ENCODE data around the gene WDCP.

WDCP gene

DNA sequence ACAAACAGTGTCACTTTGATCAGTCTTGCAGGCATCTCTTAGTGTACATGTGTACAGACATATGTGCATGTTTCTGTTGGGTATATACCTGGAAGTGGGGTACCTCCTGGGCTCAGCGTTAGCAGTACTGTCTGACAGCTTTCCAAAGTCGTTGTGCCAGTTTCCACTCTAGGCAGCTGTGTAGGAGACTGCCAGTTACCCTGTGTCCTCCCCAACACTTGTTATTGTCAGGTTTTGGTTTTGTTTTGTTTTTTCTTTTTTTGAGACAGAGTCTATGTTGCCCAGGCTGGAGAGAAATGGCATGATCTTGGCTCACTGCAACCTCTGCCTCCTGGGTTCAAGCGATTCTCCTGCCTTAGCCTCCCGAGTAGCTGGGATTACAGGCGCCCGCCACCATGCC lies 8.6 kb upstream of the WDCP start:
- Histone ChIP-seq H3K4me2 (ENCODE audit: low read length) (no peak overlapping the region), H3K36me3 (ENCODE audit: insufficient read depth, low read length) (no peaks in the 10 kb centered on the region; the same call in 1 of the 2 replicates), H3K27ac (ENCODE audit: low read depth, low read length, poor library complexity, severe bottlenecking) (no peak overlapping the region), H3K9me2 (ENCODE audit: low read depth, low read length) (no peaks in the 10 kb centered on the region), H4K20me1 (ENCODE audit: insufficient read depth, low read length) (no peaks in the 10 kb centered on the region), H3K4me3 (ENCODE audit: low read depth, low read length, poor library complexity, severe bottlenecking) (no peak overlapping the region), H3K9me3 (ENCODE audit: low read length) (no peaks in the 10 kb centered on the region), H3K79me2 (ENCODE audit: insufficient read depth, low read length) (no peaks in the 10 kb centered on the region), H2AFZ (ENCODE audit: low read length) (no peak overlapping the region), H3F3A (ENCODE audit: insufficient read depth, low read length) (no peaks in the 10 kb centered on the region), H3K9ac (ENCODE audit: low read length) (no peak overlapping the region), H3K27me3 (ENCODE audit: insufficient read depth, low read length) (no peaks in the 10 kb centered on the region), H3K4me1 (ENCODE audit: insufficient read depth, low read length, severe bottlenecking) (no peaks in the 10 kb centered on the region)
- TF ChIP-seq, protein P1, sequence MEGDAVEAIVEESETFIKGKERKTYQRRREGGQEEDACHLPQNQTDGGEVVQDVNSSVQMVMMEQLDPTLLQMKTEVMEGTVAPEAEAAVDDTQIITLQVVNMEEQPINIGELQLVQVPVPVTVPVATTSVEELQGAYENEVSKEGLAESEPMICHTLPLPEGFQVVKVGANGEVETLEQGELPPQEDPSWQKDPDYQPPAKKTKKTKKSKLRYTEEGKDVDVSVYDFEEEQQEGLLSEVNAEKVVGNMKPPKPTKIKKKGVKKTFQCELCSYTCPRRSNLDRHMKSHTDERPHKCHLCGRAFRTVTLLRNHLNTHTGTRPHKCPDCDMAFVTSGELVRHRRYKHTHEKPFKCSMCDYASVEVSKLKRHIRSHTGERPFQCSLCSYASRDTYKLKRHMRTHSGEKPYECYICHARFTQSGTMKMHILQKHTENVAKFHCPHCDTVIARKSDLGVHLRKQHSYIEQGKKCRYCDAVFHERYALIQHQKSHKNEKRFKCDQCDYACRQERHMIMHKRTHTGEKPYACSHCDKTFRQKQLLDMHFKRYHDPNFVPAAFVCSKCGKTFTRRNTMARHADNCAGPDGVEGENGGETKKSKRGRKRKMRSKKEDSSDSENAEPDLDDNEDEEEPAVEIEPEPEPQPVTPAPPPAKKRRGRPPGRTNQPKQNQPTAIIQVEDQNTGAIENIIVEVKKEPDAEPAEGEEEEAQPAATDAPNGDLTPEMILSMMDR (IDR thresholded peaks at IDR 0.05; ENCODE audit: low read length), result no peak
- no peak for TF ChIP-seq EZH2 (IDR thresholded peaks at IDR 0.05; ENCODE audit: borderline replicate concordance, low read length)

DNA sequence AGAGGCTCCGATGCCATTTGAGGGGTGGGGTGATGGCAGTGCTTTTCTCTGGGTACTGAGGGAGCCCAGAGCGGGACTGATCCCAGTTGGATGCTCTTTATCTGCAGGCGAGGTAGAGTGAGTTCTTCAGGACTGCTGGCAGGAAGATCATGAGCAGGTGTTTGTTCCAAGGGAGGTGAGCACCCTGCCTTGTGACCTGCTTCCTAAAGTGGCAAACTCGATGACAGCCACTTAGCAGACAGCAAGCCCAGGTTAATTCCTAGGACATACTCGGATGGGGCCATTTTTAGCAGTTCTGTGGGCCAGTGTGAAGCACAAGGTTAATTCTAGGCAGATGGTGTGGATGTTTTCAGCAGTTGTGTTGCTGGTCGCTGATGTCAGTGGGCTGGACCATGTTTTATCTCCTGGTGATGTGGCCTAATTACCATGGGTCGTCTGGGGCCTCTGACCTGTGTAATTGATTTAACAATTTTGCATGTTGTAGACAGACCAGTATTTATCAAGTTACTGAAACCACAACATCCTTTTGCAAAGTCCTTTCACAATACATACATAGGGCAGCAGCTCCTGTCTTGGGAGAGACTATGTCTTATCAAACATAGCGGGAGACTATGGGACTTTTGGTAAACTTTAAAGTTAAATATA lies 7.3 kb upstream of the WDCP start:
- no peaks in the 10 kb centered on the region for H3K79me2 ChIP-seq (ENCODE audit: insufficient read depth, low read length)
- no peak overlapping the region for H3K4me3 ChIP-seq (ENCODE audit: low read depth, low read length, poor library complexity, severe bottlenecking)
- H2AFZ ChIP-seq (ENCODE audit: low read length), result no peak overlapping the region
- H3K4me2 ChIP-seq (ENCODE audit: low read length), result no peak overlapping the region
- no peaks in the 10 kb centered on the region; the same call in 1 of the 2 replicates for H3K36me3 ChIP-seq (ENCODE audit: insufficient read depth, low read length)
- H4K20me1 ChIP-seq (ENCODE audit: insufficient read depth, low read length), result no peaks in the 10 kb centered on the region
- H3K9ac ChIP-seq (ENCODE audit: low read length), result no peak overlapping the region
- TF ChIP-seq, protein P1 (IDR thresholded peaks at IDR 0.05; ENCODE audit: low read length), result no peak
- TF ChIP-seq EZH2 (IDR thresholded peaks at IDR 0.05; ENCODE audit: borderline replicate concordance, low read length), result no peak
- H3K9me2 ChIP-seq (ENCODE audit: low read depth, low read length), result no peaks in the 10 kb centered on the region
- H3K4me1 ChIP-seq (ENCODE audit: insufficient read depth, low read length, severe bottlenecking), result peaks cover 6% of the 10 kb centered on the region
- no peaks in the 10 kb centered on the region for H3K27me3 ChIP-seq (ENCODE audit: insufficient read depth, low read length)
- H3F3A ChIP-seq (ENCODE audit: insufficient read depth, low read length), result no peaks in the 10 kb centered on the region
- H3K27ac ChIP-seq (ENCODE audit: low read depth, low read length, poor library complexity, severe bottlenecking), result no peak overlapping the region
- no peaks in the 10 kb centered on the region for H3K9me3 ChIP-seq (ENCODE audit: low read length)

DNA sequence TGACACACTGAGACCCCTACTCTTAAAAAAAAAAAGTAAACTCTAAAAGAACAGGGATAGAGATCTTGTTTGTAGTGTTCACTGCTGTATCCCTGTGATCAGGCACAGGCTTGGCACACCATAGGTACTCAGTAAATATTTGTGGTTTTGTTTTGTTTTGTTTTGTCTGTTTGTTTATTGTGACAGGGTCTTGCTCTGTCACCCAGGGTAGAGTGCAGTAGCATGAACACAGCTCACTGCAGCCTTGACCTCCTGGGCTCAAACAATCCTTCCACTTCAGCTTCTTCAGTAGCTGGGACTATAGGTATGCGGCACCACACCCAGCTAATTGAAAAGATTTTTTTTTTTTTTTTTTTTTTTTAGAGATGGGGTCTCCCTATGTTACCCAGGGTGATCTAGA lies 5.8 kb upstream of the WDCP start:
- Histone ChIP-seq H3K79me2 (ENCODE audit: insufficient read depth, low read length) (no peaks in the 10 kb centered on the region), H3K36me3 (ENCODE audit: insufficient read depth, low read length) (no peaks in the 10 kb centered on the region; the same call in 1 of the 2 replicates), H3K4me3 (ENCODE audit: low read depth, low read length, poor library complexity, severe bottlenecking) (no peak overlapping the region), H3K27ac (ENCODE audit: low read depth, low read length, poor library complexity, severe bottlenecking) (no peak overlapping the region), H3K9ac (ENCODE audit: low read length) (no peak overlapping the region), H3K9me2 (ENCODE audit: low read depth, low read length) (no peaks in the 10 kb centered on the region), H3K9me3 (ENCODE audit: low read length) (no peaks in the 10 kb centered on the region), H2AFZ (ENCODE audit: low read length) (no peak overlapping the region), H4K20me1 (ENCODE audit: insufficient read depth, low read length) (no peaks in the 10 kb centered on the region), H3K27me3 (ENCODE audit: insufficient read depth, low read length) (no peaks in the 10 kb centered on the region), H3K4me1 (ENCODE audit: insufficient read depth, low read length, severe bottlenecking) (peaks cover 16% of the 10 kb centered on the region), H3K4me2 (ENCODE audit: low read length) (no peak overlapping the region), H3F3A (ENCODE audit: insufficient read depth, low read length) (no peaks in the 10 kb centered on the region)
- TF ChIP-seq, protein P1 (IDR thresholded peaks at IDR 0.05; ENCODE audit: low read length), result no peak

Measured in OCI-LY1 (cell line).